Activated gamma-delta T cell (primary cell): Measurements from ENCODE around the gene FAAP20.

ENCODE experiments used
- DNase-seq: peaks from one replicate; lab custom pipeline; 2025; lab: John Stamatoyannopoulos, UW

Gene FAAP20

GRCh38 chr1:2212274-2212531, 17.6 kb upstream of the FAAP20 start:
- DNase-seq = no peak

- DNase-seq = no peak
Measured at GRCh38 chr1:2210786-2211185, 16.2 kb upstream of the FAAP20 start.

GRCh38 chr1:2210084-2210653, 15.6 kb upstream of the FAAP20 start:
- no peak for DNase-seq

GRCh38 chr1:2209400-2210083, 15.0 kb upstream of the FAAP20 start:
- no peak for DNase-seq

- DNase-seq = no peak
Measured at GRCh38 chr1:2208309-2209239, 14.0 kb upstream of the FAAP20 start.

DNA sequence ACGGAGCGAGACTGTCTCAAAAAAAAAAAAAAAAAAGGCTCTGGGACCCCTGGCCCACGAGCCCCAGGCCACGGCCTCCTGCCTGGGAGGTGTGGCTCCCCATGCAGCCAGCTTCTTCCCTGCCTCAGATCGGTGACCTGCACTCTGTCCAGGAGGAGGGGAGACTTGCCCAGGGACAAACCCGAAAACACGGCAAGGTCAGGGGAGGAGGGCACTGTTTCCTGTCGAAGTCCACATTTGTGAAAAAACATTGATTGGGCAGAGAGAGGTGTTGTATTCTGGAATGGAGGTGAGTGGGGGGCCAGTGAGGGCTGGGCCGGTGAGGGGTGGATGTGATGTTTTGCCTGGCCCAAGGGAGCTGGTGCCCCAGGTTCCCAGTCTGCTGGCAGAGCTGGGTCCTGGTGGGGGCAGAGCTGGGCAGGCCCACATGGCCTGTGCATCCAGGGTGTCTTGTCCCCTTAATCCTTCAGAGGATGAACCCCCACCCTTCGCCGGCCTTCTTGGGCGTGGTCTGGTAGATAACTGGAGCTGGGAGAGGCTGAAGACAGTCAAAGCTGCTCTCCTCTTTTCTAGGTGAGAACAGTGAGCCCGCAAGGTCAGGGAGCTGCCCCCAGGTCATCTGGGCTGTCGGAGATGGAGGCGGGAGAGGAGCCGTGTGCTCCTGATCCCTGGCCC, 12.4 kb upstream of the FAAP20 start:
- no peak for DNase-seq

GRCh38 chr1:2205191-2205952, 10.8 kb upstream of the FAAP20 start:
- DNase-seq = no peak

GRCh38 chr1:2204415-2205190, 10.0 kb upstream of the FAAP20 start:
- DNase-seq = peak; percentile 89

- no peak for DNase-seq
Measured at GRCh38 chr1:2203671-2204414, 9.3 kb upstream of the FAAP20 start.

DNA sequence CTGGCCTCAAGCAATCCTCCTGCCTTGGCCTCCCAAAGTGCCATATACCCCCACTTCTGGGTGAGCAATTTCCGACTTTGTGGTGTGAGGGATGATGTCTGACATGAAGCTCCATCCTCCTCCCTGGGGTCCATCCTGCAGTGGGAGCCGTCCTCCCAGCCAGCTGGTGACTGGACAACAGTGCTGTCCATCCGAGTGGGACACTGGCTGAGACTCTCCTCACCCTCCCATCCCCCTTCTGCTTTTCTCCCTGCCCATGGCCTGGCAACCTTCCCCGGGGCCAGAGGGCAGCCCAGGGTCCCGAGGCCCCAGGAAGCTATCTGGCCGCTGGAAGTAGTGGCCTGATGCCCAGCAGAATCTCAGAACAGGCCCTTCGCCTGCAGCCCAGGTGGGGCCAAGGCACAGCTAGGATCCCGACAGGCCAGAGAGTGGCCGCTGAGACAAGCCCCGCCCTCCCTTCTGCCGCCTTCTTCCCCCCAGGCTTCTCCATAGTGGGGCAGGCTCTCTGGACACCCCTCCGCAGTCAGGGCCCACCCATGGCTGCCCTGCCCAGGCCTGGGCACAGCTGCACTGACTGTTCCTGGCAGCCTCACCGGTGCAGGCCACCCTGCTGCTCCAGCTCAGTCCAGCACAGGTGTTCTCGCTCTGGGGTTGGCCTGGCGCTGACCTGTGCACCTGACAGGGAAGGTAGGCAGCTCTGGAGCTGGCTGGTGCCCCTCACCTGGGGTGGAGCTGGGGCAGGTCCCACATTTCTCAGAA, 8.4 kb upstream of the FAAP20 start:
- DNase-seq = no peak

GRCh38 chr1:2202008-2202575, 7.5 kb upstream of the FAAP20 start:
- no peak for DNase-seq

DNA sequence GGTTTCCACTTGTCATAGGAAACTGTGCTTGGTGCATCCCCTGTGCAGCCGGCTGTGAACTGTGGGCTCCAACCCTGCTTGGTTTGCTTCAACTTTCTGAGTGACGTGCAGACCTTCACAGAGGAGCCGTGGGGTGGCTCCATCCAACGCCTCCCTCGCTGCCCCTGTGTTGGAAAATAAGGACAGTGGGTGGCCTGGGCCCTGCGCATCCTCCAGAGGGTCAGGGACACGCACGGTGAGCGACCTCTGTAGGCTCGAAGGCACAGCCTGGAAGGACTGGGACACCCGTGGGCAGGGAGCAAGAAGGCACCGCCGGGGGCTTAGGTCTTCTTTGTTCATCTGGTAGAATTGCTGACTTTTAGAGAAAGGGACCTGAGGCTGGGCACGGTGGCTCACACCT, 6.5 kb upstream of the FAAP20 start:
- no peak for DNase-seq

DNA sequence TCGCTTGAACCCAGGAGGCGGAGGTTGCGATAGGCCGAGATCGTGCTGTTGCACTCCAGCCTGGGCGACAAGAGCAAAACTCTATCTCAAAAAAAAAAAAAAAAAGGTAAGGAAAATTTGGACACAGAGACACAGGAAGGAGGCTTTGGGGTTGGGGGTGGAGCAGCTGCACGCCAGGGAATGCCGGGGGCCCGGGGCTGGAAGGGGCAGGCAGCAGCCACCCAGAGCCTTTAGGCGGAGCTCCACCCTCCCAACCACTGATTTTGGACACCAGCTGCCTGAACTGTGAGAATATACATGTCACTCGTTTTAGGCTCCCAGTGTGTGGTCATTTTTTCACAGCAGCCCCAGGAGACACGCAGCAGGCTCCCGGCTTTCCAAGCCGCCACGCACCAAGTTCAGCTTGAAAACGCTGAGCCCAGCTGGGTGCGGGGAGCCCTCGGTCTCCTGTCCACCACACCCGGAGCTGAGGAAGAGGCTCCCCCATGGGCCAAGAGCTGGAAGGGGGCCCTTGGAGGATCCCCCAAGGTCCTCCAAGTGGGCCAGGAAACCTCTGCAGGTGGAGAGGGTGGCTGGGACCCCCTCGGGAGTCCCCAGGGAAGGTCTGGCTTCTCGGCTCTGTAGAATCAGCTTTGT, 5.9 kb upstream of the FAAP20 start:
- no peak for DNase-seq

GRCh38 chr1:2199042-2199810, 4.7 kb upstream of the FAAP20 start:
- peak; percentile 65 for DNase-seq

DNA sequence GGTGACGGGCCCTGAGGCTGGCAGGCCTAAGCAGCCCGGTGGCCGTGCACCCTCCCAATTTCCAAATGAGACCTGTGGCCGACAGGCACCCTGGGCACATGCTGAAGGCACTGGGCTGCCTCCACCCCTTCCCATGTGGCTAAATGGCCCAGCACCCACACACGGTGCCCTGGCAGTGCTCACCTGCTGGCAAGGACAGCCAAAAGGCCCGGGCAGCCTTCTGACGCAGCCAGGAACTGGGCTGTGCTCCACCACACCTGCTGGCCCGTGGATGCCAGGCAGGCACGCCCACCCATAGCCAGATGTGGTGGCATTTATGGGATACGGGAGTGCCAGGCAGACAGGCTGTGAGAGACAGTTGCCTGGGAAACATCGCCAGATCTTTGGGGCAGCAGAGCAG, 4.0 kb upstream of the FAAP20 start:
- no peak for DNase-seq

- no peak for DNase-seq
Measured at GRCh38 chr1:2197707-2198165, 3.2 kb upstream of the FAAP20 start.

DNA sequence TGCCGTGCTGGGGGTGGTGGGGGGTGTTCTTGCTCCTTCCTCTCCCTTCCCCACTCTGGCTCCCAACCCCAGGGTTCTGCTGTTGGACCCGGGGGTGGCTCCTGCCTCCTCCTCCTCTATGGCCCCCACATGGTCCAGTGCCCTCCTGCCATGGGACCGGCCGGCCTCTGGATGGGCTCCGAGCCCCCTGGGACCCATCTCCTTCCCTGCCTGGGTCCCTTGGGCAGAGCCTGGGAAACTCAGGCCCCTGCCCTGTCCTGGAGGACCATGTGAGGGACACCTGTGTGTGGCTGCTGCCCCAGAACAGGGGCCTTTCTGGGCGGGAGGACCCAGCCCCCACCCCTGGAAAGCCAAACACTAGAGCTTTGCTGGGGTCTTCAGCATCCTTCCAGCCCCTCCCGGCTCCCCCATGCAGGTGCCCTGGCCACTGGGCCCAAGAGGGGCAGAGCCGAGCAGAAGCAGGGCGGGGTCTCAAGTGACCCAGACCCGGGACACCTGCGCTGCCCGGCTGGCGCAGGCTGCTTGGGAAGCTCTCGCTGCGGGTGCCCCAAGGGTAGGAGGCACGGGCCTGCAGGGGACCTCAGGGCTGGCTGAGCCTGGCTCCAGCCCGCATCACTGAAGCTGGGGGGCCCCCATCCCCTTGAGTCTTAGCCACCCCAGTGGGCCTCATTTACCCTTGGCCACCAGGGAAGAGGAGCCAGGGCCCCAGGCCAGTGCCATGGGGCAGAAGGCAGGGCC, 2.5 kb upstream of the FAAP20 start:
- no peak for DNase-seq
